Stimulated activated CD8-positive, alpha-beta memory T cell treated with anti-CD3 and anti-CD28 coated beads, Interleukin-7, amount 100 ng/mL, for 4 hours (primary cell): ENCODE results near the gene DBNL.

Experiments used
- DNase-seq, 2 donors: peaks; one replicate each; pipeline ENCODE4 v3.0.0-alpha.2; 2020; ENCODE audit warnings: low read depth in 2 of 2

Gene DBNL

GRCh38 chr7:44109991-44110390 lies 65.5 kb downstream of the DBNL start:
- no peak for DNase-seq

- no peak for DNase-seq
Measured at GRCh38 chr7:44110719-44111635, 66.5 kb downstream of the DBNL start.
